GM11168 (cell line): Measurements from ENCODE around the gene RTP3.
"Not testable (repeated sequence)": the region's sequence is repeated elsewhere in the genome, so short reads cannot be mapped to it uniquely, and the experiment has no call there.

Source experiments
- in situ Hi-C: fragments of 300-500 bp; cut with MboI; formaldehyde crosslinking; loops from one replicate; pipeline ENCODE4 v1.12.0; 2022; ENCODE audit warnings: low sequenced_read_pairs; ENCODE audit not compliant: unreplicated experiment

Gene RTP3

DNA sequence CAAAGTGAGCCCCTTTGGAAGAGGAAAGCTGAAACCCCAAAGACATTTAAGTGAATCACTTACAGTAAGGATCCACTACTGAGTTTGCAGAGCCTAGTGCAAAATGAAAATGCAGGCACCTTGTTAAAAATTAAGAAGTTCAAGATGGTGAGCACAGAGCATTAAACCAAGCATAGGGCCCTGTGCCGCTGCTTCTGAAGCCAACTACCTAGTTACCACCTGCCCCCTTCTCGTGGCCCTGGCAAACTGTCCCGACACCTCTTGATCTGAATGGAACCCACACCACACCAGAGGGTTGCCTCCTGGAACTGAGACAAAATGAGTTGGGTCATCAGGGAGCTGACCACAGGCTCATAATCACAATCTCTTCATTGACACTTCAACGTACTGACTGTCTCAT is 42.8 kb downstream of the RTP3 start:
- in situ Hi-C loops = no loop called here

GRCh38 chr3:46541835-46542234 is 44.1 kb downstream of the RTP3 start:
- in situ Hi-C loops = no loop called here

- in situ Hi-C loops = no loop called here
Observed at GRCh38 chr3:46542344-46542743, 44.6 kb downstream of the RTP3 start.

GRCh38 chr3:46542801-46543201 is 45.0 kb downstream of the RTP3 start:
- in situ Hi-C loops = no loop called here

DNA sequence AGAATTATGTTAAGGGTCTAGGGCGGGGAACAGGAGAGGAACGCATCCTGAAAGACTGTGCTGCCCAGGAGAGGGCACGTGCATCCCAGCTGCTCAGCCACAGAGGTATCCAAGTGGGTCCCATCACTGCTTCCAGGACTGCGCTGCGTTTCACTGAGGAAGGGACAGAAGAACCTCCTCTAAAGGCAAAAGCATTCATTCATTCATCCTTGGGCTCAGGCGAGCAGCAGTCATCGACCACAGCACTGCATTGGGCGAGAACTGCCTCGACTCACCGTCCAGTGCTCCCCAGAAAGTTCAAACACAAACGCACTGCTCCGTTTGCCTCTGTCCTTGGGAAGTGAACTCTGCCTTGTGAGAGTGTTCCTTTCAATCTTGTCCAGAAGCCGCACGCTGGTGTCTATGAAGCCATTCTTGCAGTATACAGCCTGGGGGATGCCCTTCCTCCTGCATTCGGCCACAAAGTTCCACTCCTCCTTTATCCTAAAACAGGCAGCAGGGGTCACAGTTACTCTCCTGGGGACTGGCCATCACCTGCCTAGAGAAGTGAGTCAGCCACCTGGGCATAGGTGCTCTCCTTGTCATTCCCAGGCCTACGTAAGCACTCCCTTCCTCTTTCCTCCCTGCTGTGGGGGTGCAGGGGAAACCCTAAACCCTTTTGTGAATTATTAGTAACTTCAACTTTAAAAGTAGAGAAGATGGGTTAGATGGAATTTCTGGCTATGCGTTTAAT is 47.2 kb downstream of the RTP3 start:
- in situ Hi-C loops = no loop called here

- in situ Hi-C loops = no loop called here
Observed at GRCh38 chr3:46545818-46546630, 48.2 kb downstream of the RTP3 start.

- in situ Hi-C loops = no loop called here
Observed at GRCh38 chr3:46546896-46547440, 49.2 kb downstream of the RTP3 start.

DNA sequence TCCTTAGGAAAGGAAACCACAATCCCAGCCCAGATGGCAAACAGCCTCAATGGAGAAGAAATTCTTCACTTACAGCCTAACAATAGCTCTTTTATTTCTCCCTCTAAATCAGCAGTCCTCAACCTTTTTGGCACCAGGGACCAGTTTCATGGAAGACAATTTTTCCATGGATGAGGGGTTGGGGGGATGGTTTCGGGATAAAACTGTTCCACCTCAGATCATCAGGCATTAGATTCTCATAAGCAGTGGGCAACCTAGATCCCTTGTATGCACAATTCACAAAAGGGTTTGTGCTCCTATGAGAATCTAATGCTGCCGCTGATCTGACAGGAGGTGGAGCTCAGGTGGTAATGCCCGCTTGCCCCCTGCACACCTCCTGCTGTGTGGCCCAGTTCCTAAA is 50.8 kb downstream of the RTP3 start:
- in situ Hi-C loops = not testable (repeated sequence)

DNA sequence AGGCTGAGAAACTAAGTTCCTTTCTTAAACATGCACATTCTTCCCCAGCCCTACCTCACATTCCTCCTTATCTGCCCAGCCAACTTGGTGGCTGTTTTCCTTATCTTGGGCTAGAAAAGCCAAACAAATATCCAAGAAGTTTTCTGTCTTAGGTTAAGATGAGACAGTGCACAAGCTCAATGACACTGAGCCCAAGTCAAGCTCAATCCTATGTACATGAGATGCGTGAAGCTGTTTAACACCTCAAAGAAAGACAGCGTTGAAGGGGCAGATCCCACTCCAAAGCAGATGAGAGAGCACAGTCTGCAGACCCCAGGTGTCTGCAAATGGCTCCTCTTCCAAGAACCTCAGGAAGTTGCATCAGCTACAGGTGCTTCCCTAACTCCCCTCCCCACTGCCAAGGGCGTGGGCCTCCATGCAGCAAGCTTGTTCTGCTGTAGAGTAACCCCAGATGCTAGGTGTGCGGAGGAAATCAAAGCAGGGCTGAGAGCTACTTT is 51.7 kb downstream of the RTP3 start:
- in situ Hi-C loops = no loop called here

- in situ Hi-C loops = loop anchor here (10.0 kb wide), 1 partner anchor 75 kb away; no protein-coding TSS in a partner anchor
Observed at GRCh38 chr3:46549989-46550388, 52.2 kb downstream of the RTP3 start.
